Measurements from ENCODE around the gene SAFB. TPM values are rescaled to one million over a fixed set of nuclear protein-coding genes. Genes with fewer than 3 reads are reported as not detected.

Gene SAFB
- total RNA-seq, 1 donor from 2014 or later: 127 TPM

- Mint-ChIP-seq H3K36me3 (peaks cover 18% of the 10 kb centered on the region), H3K27me3 (no peaks in the 10 kb centered on the region), H3K4me1 (ENCODE audit: unreplicated experiment) (peaks cover 14% of the 10 kb centered on the region), H3K4me3 (no peak overlapping the region), H3K27ac (no peak overlapping the region), H3K9me3 (no peaks in the 10 kb centered on the region)
- no peak for DNase-seq (ENCODE audit: extremely low spot score, unreplicated experiment)
- no peak for TF ChIP-seq CTCF (conservative IDR thresholded peaks at IDR 0.05)
These were observed 34.4 kb upstream of the SAFB start for GRCh38 chr19:5588441-5588840.

GRCh38 chr19:5588906-5589676 lies 33.8 kb upstream of the SAFB start:
- TF ChIP-seq CTCF (conservative IDR thresholded peaks at IDR 0.05): no peak
- peaks cover 15% of the 10 kb centered on the region for H3K4me1 Mint-ChIP-seq (ENCODE audit: unreplicated experiment)
- no peak for DNase-seq (ENCODE audit: extremely low spot score, unreplicated experiment)
- no peaks in the 10 kb centered on the region for H3K9me3 Mint-ChIP-seq
- H3K4me3 Mint-ChIP-seq: no peak overlapping the region
- H3K36me3 Mint-ChIP-seq: peaks cover 20% of the 10 kb centered on the region
- H3K27ac Mint-ChIP-seq: no peak overlapping the region
- no peaks in the 10 kb centered on the region for H3K27me3 Mint-ChIP-seq

- H3K4me1 Mint-ChIP-seq (ENCODE audit: unreplicated experiment): peaks cover 15% of the 10 kb centered on the region
- TF ChIP-seq CTCF (conservative IDR thresholded peaks at IDR 0.05): no peak
- no peaks in the 10 kb centered on the region for H3K27me3 Mint-ChIP-seq
- H3K36me3 Mint-ChIP-seq: peaks cover 23% of the 10 kb centered on the region
- no peak overlapping the region for H3K4me3 Mint-ChIP-seq
- H3K9me3 Mint-ChIP-seq: no peaks in the 10 kb centered on the region
- H3K27ac Mint-ChIP-seq: no peak overlapping the region
- DNase-seq (ENCODE audit: extremely low spot score, unreplicated experiment): no peak
These were observed 32.6 kb upstream of the SAFB start for GRCh38 chr19:5590151-5590864.

GRCh38 chr19:5590865-5591154 lies 32.1 kb upstream of the SAFB start:
- no peak overlapping the region for H3K4me3 Mint-ChIP-seq
- peaks cover 10% of the 10 kb centered on the region for H3K4me1 Mint-ChIP-seq (ENCODE audit: unreplicated experiment)
- H3K36me3 Mint-ChIP-seq: peaks cover 25% of the 10 kb centered on the region
- TF ChIP-seq CTCF (conservative IDR thresholded peaks at IDR 0.05): no peak
- no peak overlapping the region for H3K27ac Mint-ChIP-seq
- no peak for DNase-seq (ENCODE audit: extremely low spot score, unreplicated experiment)
- no peaks in the 10 kb centered on the region for H3K9me3 Mint-ChIP-seq
- H3K27me3 Mint-ChIP-seq: no peaks in the 10 kb centered on the region

- no peak overlapping the region for H3K4me3 Mint-ChIP-seq
- peaks cover 26% of the 10 kb centered on the region for H3K36me3 Mint-ChIP-seq
- DNase-seq (ENCODE audit: extremely low spot score, unreplicated experiment): no peak
- peaks cover 9% of the 10 kb centered on the region for H3K4me1 Mint-ChIP-seq (ENCODE audit: unreplicated experiment)
- TF ChIP-seq CTCF (conservative IDR thresholded peaks at IDR 0.05): no peak
- no peaks in the 10 kb centered on the region for H3K9me3 Mint-ChIP-seq
- H3K27ac Mint-ChIP-seq: no peak overlapping the region
- H3K27me3 Mint-ChIP-seq: no peaks in the 10 kb centered on the region
These were observed 31.4 kb upstream of the SAFB start for GRCh38 chr19:5591476-5591875.

Measured in type B pancreatic cell (in vitro differentiated cells).